Right lobe of liver (tissue), 4 donors: ENCODE measurements around the gene POPDC3.

Experiments
- CTCF ChIP-seq, 4 donors: fragments of 200-600 bp in 3 of 4; fragments of 450-650 bp in 1 of 4; IDR thresholded peaks; one replicate each; pipeline versions ENCODE4 v1.5.1 to v1.8.0; 2016 to 2022; ENCODE audit warnings: antibody characterized with exemption in 4 of 4, mild to moderate bottlenecking in 2 of 4
- POLR2A ChIP-seq: fragments of 450-650 bp; IDR thresholded peaks from one replicate; pipeline ENCODE4 v1.6.1; 2017; ENCODE audit warnings: antibody characterized with exemption, mild to moderate bottlenecking
- donor health status: DM: no; HTN: no; CAD: no.
- donor health status: DM: no; HTN: no; CAD: no.
- donor health status: DM: no; HTN: yes; CAD: no.

GRCh38 chr6:105109955-105110895, 69.6 kb downstream of the POPDC3 start:
- TF ChIP-seq CTCF (IDR thresholded peaks at IDR 0.05), result no peak
- TF ChIP-seq POLR2A, result no peak
